NCI-H1105 (cell line): ENCODE results near the gene MAPK4.

Experiments used
- DNase-seq: peaks from one replicate; lab custom pipeline; 2025; lab: John Stamatoyannopoulos, UW

Gene MAPK4

DNA sequence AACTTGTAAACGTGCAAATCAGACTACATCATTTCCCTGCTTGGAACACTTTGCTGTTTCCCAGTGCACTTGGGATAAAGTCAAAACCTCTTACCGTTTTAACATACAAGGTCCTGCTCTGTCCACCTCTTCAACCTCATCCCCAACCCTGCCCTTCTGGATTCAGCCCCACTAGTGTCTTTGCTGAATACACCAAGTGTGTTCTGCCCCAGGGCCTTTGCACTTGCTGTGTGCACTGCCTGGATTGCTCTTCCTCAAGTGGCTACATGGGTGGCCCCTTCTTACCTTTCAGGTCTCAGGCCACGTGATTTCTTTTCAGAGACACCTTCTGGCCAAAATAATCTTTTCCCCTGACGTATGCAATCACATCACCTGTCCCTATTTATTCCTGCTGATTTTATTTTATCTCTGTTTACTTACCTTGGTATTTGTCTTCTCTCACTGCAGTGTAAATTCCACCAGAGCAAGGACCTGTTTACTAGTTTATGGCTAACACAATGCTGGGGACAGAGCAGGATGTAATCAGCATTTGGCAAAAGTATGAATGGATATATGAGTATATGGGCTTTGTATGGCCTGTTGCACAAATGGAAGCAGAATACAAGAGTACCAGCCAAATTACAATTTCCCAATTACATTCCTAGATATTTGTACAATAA, 63.9 kb downstream of the MAPK4 start:
- DNase-seq, result no peak

- no peak for DNase-seq
Observed at GRCh38 chr18:50624981-50625380, 65.1 kb downstream of the MAPK4 start.

DNA sequence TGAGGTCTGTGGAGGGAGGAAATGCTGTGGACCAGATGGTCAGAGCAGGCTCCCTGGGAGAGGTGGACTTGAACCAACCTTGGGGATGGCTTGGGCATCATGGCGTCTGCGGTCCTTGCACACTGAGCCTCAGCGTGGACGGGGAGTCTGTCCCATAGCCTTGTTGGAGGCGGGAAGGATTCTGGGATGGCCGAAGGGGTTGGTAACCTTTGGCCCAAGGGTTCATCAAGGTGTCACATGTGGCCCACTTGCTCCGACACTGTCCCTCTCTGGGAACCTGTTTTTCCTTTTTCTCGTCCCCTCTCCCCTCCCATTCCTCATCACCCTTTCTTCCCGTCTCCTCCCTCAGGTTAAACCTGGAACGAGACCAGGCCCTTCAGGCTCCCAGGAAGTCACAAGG, 66.4 kb downstream of the MAPK4 start:
- no peak for DNase-seq

GRCh38 chr18:50627594-50628532, 68.0 kb downstream of the MAPK4 start:
- no peak for DNase-seq

DNA sequence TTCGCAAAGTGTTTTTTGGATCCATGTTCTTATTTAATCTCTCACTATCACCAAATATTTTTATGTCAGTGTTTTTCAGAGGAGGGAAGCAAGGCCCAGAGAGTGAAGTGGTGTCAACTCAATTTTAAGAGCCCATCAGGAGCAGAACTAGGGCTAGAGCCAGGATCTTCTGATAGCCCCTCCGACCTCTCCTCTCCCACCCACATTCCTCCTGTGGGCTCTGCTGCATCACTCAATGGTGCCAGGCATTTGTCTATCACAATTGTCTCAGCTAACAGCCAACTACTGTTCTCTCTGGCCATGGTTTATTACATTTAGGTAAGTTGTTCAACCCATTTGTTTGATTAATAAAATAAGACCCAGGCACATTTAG, 68.6 kb downstream of the MAPK4 start:
- DNase-seq, result no peak

DNA sequence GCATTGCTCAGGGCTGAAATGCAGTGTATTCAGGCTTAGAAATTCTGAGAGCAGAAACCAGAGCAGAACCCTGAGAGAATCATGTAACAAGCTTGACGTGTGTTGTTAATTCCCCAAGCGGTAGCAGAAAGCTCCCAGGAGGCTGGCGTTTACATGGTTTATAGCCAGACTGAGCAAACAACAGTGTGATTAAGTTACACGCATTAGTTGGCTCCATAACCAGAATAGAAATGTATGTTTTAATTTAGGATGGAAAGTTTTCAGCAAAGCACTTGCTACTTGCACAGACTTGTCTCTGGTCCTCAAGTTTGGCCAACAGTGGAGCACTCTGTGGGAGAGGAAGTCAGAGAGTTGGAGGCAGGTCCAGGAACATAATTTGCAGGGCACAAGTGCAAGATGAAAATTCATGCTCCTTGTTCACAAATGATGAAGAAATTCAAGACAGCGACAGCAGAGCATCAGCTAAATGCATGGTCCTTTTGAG, 69.3 kb downstream of the MAPK4 start:
- peak; percentile 86 for DNase-seq

GRCh38 chr18:50630895-50631294, 71.0 kb downstream of the MAPK4 start:
- DNase-seq, result no peak

DNA sequence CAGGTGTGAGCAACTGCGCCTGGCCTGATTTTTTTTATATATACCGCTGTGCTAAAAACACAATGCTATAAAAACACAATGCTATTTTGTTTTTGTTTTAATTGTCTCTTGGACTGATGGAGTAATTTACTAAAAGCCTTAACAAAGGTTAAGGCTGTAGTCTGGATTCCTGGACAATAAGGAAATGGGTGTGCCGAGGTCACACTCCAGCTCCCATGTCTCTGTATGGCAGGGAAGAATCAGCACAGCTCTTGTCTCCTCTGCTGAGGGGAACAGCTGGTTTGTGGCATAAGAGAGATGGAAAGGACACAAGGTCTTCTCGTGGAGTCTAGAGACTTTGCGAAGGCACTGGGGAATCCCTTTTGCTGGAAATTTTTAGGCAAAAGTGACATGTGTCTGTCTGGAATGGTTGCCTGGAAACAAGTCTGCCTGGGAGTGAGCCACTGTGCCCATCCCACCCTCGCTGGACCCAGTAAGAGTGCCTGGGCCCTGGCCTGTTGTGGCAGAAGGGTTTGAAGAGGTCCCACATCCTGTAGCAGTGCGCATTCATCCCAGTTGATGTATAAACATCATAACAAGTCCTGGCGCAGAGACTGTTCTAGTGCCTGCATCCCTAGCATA, 73.1 kb downstream of the MAPK4 start:
- no peak for DNase-seq

GRCh38 chr18:50633992-50634391, 74.1 kb downstream of the MAPK4 start:
- DNase-seq, result peak; percentile 68

DNA sequence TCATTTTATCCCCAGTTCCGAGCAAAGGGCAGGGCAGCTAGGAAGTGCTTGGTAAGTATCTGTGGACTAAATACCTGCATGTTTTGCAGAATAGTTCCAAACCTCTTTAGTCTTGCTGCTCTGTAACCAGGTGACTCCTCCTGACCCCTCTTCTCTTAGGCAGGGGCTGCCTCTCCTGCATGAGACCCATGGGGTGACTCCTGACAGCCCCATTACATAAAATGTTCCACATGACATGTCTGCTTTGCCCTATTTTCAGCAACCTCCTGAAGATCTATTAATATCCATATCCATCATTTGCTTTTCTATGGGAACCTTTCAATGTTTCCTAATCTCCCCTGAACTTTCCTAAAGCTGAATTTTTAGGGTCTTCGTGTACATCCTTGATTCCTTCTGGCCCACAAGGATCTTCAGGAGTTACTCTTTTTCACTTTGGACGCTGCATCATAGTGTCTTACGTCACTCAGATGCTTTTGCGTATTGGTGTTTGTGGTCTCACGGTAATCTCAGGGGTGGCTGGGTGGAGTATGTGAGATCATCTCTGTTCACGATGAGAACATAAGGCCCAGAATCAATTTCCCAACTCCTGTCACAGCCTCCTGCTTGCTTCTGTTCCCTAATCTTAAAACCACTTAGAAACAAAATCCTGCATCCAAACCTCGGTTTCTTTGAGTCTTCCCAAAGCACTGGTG, 76.6 kb downstream of the MAPK4 start:
- no peak for DNase-seq

DNA sequence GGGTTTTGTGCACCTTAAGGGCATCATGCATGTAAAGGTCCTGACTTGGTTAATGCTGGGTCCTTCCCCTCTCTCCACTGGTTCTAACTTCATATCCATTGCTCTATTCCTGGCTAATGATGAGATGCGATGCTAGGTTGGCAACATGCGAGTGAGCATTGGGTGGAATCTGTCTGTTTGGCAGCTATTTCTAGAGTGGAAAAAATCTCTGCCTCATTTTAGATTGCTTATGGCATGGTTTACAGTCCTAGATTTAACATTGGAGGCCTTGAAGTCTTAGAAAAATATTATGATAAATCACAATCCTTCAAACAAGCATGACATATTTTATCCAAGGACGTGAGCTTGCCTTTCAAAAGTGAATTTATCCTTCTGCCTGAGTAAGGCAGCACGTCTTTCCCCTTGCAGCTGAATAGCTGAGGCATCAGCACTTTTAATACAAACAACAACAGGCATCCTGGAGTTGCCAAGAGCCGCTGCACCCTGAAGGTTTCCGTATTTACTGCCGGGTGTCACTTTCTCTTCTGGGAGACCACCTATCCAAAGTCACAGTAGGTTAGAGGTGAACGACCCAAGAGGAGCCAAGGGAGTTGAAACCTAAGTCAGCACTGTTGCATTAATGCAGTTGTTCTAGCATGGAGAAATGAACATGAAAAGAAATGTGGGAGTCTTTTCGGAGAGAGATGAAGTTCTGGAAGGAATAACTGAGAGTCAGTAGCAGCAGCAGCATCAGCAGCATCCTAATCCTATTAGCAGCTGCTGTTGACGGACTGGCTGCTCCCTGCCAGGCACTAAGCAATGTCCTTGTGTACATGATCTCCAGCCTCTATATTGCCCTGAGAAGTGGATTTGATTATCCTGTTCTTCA, 78.4 kb downstream of the MAPK4 start:
- DNase-seq, result no peak

DNA sequence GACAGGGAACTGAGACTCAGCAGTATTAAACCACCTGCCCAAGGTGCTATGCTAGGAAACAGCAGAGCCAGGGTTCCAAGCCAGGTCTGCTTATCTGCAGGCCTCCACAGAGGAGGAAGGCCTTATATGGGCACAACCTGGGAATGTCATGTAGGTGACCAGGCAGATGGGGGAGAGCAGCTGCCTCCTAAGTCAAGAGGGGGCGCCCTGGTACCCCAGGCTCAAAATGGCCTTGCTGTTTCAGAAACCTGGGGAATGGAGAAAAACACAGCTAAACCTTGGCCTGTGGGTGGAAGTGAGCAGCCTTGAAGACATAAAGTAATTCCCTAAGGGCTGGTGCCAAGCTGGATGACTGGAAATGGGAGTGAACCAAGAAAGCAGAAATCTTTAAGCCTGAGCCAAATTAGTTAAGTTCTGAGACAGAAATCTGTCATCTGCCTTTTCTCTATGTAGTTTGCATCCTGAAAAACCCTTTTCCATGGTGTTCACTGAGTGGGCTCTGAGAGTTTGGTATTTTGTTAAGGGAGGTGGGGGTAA, 79.1 kb downstream of the MAPK4 start:
- peak; percentile 49 for DNase-seq

DNA sequence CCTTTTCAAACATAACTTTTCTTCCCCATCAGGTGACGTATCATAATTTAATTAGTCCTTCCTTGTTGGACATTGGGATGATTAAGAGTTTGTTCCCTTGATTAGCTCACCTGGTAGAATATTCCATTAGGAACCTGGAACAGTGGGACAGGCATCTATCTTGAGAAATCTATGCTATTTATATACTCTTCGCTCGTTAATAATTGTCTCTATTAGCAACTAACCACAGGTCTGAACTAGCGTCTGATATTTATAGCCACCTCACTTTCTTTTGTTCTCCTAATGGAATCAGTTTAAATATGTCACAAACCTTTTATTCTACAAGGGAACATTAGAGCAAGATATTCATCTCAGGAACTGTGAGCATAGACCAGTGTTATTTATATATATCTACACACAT, 79.8 kb downstream of the MAPK4 start:
- DNase-seq, result no peak

GRCh38 chr18:50642439-50642838, 82.6 kb downstream of the MAPK4 start:
- no peak for DNase-seq

GRCh38 chr18:50644146-50644545, 84.3 kb downstream of the MAPK4 start:
- DNase-seq, result no peak

DNA sequence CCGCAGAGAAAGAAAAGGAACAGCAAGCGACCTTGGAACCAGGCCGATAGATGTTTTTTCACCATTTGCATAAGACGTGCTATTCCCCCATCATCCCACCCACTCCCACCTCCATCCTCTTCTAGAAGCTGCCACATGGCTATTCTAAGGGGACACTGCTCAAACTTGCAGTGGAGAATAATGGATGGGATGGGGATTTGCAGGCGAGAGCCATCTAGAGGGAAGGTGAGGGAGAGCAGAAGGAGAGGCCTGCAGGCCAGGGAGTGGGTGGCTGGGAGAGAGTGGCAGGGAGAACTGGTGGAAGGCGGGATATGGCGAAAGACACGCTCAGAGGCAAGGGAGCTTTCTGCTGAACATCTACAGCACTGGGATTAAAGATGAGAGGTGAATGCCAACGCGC, 84.9 kb downstream of the MAPK4 start:
- DNase-seq, result no peak

GRCh38 chr18:50647237-50647636, 87.3 kb downstream of the MAPK4 start:
- no peak for DNase-seq

DNA sequence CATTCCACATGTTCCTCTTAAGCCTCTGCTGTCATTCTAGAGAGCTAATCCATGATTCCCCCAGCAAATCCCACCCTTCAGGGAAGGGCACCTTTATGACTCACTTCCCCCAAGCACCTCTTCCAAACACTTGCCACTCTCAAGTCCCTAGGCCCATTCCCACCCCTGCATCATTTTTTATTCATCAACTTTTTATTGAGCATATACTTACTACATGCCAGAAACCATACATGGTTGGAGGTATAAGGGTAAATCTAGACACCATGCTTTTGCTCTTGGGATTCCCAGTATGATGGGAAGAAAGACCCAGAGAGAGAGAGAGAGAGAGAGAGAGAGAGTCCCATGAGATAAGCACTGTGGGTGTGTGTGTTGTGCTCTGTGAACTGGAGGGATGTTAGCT, 87.9 kb downstream of the MAPK4 start:
- no peak for DNase-seq

DNA sequence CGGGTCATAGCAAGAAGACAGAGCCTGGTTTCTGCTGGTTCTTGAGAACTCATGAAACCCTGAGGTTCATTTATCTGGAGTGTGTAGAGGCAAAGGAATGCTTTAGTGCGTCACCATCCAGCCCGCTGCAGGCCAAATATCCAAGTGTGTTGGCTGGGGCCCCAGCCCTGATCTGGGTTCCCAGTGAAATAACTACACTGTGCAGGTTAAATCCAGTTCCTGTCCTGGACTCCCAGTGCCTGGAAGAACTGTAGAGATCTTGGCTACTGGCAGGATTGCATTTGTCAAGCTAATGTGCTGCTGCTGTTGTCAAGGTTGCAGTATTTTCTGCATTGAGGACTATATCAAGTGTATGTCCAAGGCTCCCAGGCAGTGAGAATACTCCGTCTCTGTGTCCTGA, 89.9 kb downstream of the MAPK4 start:
- no peak for DNase-seq

DNA sequence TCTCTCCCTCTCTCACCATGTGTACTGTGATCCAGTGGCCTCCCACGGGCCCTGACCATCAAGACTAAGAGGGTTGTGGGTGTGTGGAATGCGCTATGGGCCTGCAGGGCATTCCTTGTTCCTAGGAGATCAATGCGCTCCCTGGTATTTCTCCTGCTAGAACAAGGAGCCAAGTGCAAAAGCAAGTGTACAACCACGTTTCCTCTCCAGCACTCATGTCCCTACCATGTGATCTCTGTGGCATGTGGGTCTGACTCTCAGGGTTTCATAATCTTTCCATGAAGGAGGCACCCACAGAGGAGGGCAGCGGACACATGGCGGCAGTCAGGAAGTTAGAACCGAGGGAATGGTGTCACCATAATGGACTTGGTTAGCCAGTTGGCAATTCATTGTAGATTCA, 91.4 kb downstream of the MAPK4 start:
- no peak for DNase-seq
